GM12872 (cell line): Measurements from ENCODE around the gene ATG5.

ENCODE experiments used
- CTCF ChIP-seq: IDR thresholded peaks from 3 replicates; pipeline ENCODE4 v1.5.1; 2011; ENCODE audit warnings: low read depth, mild to moderate bottlenecking, low read length, moderate library complexity; ENCODE audit not compliant: insufficient read depth

ATG5 gene

GRCh38 chr6:106165885-106166485 is 159.6 kb downstream of the ATG5 start:
- no peak for TF ChIP-seq CTCF

- TF ChIP-seq CTCF = no peak
Measured at GRCh38 chr6:106163966-106164877, 161.3 kb downstream of the ATG5 start.

GRCh38 chr6:106163446-106163965 is 162.1 kb downstream of the ATG5 start:
- TF ChIP-seq CTCF = peak; percentile 48; the same call in 2 of the 3 replicates

- no peak for TF ChIP-seq CTCF
Measured at GRCh38 chr6:106162921-106163320, 162.6 kb downstream of the ATG5 start.

- no peak for TF ChIP-seq CTCF
Measured at GRCh38 chr6:106161893-106162292, 163.7 kb downstream of the ATG5 start.

- TF ChIP-seq CTCF = no peak
Measured at GRCh38 chr6:106161311-106161874, 164.2 kb downstream of the ATG5 start.

GRCh38 chr6:106160189-106160588 is 165.4 kb downstream of the ATG5 start:
- TF ChIP-seq CTCF = no peak
